ENCODE results near the gene PIGK.
"Not testable (repeated sequence)": the region's sequence is repeated elsewhere in the genome, so short reads cannot be mapped to it uniquely, and the experiment has no call there.

Gene PIGK

DNA sequence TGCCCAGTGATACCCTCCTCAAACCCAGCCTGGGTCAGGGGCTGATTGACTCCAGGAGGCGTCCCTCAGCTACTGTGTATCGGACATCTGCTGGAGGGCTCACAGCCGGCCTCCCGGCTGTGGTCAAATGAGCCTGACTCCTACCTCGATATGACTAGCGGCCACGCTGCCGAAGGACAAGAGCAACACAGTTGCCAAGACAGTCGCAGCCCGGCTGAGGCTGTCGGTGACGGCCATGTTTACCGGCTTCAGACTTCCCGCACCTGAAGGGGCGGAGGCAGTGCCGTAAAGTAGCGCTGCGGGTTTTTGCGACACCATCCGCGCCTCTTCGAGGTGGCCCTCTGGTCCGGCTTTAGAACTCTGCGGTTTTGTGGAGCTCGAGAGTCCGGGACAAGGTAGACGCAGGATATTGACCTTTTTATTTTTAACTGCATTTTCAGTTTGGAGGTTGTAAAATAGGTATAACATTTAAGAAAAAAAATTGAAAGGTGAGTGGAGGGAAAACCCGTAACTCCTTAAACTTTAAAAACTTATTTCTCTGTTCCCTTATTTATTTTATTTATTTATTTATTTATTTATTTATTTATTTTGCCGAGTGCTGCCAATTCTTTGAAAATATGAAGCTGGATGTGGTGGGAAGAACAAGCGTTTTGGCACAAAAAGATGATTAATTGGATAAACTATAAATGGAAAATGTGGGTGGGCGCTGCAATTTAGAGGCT is at the start of gene PIGK:
Gene PIGK, minus strand, starts transcription at position 265 of the 722 bp plus-strand sequence. Its CDS starts 28 bp downstream, at position 237.
- DNase-seq (ENCODE audit: low spot score), result peak; percentile 88

DNA sequence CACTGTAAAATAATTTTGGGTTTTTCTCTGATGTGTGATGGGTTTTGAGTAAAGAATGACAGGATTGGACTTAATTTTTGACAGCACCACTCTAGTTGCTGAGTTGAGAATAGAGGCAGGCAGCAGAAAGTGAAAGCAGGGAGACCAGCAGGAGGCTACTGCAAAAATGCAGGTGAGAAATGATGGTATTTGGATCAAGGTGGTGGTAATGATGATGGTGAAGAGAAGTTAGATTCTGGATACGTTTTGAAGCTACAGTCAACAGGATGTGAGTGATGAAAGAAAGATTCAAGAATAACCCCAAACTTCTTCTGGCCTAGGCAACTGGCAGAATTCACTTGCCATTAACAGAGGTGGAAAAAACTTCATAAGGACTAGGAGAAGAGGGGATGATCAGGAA is 47.8 kb upstream of the PIGK start:
- DNase-seq (ENCODE audit: low spot score), result no peak

DNA sequence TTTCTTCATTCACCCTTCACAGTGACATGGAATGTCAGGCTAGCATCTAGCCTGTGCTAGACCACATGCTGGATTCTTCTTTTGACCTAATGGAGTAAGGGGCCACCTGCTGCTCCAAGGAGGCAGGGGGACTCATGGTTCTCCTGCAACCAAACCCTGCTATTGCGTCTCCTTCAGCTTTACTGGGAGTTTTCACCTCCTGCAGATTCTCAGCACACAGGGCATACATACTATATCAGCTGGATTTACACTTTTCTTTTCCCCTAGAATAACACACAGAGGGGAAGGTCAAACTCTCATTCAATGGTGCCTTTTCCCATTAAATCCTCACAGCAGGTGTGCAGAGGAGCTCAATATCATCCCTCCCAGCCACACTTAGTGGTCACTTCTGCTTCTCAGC is 46.0 kb upstream of the PIGK start:
- DNase-seq (ENCODE audit: low spot score), result no peak

DNA sequence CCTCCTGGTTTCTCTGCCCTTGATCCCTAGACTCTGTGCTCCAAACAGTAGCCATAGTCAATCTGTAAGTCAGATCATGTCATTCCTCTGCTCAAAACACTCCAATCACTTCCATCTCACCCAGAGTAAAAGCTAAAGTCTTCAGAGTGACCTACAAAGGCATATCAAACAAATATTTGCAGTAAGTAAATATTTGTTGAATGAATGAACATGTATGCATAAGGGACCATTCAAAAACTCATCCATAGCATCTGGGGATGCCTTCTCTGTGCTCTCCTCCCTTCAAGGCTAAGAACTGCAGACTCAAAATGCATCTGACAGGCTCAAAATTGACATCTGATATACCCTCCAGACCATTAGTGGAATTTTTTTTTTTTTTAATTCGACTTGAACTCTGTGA is 44.5 kb upstream of the PIGK start:
- DNase-seq (ENCODE audit: low spot score), result no peak

DNA sequence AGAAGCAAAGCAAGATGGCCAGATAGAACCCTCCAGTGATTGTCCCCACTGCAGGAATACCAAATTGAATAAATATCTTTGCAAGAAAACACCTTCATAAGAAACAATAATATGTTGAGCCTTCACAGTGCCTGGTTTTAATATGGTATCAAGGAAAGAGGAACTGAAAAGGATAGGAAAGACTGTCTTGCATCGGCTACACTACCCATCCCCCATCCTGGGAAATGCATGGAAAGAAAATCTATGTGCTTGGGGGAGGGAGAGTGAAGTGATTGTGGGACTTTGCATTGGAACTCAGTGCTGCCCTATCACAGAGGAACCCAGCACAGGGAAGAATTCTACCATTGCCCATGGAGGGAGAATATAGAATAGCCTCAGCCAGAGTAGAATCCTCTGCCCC is 34.0 kb upstream of the PIGK start:
- no peak for DNase-seq (ENCODE audit: low spot score)

DNA sequence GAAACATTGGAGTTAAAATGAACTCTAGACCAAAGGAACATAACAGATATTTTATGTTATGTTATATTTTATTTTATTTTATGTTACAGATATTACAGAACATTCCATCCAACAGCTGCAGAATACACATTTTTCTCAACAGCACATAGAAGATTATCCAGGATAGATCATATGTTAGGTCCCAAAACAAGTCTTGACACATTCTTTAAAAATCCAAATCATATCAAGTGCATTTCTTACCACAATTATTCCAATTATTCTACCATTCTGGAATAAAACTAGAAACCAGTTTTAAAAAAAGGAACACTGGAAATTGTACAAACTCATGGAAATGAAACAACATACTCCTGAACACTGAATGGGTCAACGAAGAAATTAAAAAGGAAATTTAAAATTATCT is 30.9 kb upstream of the PIGK start:
- DNase-seq (ENCODE audit: low spot score), result no peak

DNA sequence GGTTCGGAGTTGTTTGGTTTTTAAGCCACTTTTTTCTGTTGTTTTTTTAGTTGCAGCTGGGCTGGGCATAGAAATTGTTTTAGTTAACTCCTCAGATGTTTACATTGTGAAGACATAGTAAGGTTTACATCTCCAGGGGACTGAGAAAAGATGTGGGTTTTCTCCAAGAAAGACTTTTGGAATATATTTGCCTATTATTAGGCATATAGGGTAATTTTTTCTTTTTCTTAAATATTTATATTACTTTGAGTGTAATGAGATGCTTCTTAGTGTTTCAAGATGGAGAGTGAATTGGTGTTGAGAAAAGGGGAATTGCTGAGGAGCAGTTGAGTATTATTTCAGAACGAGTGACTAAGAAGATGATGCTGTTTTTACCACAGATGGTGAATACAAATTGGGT is 26.6 kb upstream of the PIGK start:
- no peak for DNase-seq (ENCODE audit: low spot score)

DNA sequence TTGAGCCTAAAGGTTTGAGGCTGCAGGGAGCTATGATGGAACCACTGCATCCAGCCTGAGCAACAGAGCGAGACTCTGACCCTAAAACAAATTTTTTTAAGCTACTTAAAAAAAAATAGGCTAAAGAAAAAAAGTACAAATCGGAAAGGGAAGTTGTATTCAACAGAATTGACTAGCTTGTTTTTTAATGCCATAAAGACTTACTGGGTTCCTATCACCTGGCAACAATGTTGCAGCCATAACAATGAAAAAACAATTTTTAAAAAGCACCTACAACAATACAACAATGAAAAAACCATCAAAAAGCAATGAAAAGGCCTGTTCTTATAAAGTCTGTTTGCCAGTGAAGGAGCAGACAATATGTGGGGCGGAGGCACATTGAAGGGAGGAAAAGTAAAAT is 20.1 kb upstream of the PIGK start:
- no peak for DNase-seq (ENCODE audit: low spot score)

DNA sequence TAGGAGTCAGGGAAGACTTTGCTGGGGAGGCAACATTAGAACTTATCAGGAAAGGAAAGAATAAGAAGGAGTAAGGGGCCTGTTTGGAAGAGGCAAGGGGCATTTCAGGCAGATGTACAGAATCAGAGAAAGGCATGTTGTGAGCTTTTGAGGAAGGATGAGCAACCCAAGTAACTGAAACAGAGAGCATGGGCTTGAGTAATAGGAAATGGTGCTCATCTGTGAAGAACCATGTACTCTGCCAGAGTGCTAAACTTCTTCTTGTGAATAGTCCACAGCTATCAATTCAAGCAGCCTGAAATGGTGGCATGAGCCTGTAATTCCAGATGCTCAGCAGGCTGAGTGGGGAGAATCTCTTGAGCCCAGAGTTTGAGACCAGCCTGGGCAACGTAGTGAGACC is 19.2 kb upstream of the PIGK start:
- no peak for DNase-seq (ENCODE audit: low spot score)

DNA sequence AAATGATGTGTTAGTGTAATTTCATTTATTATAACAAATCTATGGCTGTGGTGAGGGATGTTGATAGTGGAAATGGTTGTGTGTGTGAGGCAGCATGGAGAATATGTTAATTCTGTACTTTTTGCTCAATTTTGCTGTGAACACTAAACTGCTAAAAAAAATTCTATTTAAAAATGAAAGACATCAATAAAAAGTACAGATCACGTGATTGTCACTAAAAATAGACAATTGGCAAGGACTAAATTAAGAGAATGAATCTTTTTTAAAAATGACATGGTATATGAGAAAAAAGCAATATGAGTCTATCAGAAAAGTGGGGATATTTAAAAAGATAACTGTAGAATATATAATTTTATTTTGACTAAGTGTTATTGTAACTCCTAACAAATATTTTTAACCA is 15.7 kb upstream of the PIGK start:
- DNase-seq (ENCODE audit: low spot score), result no peak

DNA sequence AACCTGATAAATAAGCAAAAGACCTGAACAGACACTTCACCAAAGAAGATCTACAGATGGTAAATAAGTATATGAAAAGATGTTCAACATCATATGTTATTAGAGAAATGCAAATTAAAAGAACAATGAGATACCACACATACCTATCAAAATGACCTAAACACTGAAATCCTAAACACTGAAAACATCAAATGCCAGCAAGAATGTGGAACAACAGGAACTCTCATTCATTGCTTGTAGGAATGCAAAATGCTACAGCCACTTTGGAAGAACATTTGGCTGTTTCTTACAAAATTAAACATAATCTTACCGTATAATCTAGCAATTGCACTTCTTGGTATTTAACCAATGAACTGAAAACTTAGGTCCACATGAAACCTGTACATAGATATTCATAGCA is 14.9 kb upstream of the PIGK start:
- DNase-seq (ENCODE audit: low spot score), result no peak

DNA sequence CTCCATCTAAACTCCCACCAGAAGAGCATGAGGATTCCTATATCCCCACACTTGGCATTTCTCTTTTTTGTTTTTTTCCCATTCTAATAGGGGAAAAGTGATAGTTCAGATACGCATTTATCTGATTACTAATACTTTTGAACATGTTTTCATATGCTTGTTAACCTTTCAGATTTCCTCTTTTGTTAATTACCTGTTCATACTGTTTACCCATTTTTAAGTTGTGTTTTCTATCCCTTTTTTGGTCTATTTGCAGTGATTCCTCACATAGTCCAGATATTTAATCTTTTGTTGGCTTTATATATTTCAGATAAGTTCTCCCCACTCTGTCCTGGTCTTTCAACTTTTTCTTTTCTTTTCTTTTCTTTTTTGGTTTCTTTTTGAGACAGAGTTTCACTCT is 13.6 kb upstream of the PIGK start:
- no peak for DNase-seq (ENCODE audit: low spot score)

DNA sequence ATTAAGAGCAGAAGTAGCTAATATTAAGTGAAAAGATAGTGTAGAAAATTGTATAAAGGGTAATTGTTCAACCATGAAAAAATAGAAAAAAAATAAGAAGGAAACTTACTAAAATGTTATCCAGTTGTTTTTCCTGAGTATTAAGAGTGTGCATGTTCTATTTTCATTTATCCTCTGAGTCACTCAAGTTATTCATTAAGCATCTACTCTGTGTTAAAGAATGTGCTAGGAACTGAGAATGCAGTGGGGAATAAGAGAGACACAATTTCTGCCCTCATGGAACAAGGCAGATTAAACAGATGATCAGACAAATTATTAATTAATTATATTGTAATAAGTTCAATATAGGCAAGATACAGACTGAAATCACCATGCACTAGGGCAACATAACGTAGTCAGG is 10.8 kb upstream of the PIGK start:
- no peak for DNase-seq (ENCODE audit: low spot score)

DNA sequence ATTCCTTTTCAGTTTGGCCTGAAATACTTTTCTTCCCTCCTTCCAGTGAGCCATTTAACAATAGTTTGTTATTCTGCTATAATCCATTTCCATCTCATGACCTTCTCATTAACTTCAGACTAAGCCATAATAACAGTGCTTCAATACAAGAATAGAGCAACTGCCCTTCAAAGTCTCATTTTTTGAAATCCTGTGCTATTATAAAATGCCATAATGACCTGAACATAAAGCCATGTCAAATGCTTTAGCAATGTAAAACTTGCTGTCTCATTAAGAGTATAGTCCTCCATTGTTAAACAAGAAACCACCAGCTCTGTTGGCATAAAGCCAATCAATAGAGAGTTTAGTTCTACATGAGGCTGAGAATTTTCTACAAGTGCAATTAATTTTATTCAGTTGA is 9.6 kb upstream of the PIGK start:
- no peak for DNase-seq (ENCODE audit: low spot score)

DNA sequence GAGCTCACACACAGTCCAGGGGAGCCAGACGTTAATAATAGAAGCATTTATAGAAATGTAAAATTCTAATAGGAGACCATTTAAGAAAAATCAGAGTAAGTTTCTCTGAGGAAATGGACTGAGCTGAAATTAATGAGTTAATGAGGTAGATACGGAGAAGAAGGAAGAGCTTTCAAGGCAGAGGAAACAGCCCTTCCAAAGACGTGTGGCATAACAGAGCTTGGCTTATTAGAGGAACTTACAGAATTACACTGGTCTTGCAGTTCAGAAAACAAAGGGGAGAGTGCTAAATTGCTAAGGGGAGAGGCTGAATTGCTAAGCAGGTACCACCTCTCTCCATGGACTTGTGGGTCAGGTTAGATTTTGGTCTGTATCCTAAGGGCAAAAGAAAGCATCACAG is 8.2 kb upstream of the PIGK start:
- DNase-seq (ENCODE audit: low spot score), result no peak

DNA sequence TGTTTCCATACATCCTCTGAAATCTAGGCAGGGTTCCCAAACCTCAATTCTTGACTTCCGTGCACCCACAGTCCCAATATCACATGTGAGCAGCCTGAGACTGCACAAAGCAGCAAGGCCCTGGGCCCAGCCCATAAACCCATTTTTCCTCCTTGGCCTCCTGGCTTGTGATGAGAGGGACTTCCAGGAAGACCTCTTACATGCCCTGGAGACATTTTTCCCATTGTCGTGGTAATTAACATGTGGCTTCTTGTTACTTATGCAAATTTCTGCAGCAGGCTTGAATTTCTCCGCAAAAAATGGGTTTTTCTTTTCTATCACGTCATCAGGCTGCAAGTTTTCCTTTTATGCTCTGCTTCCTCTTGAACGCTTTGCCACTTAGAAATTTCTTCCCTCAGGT is 3.3 kb upstream of the PIGK start:
- no peak for DNase-seq (ENCODE audit: low spot score)

DNA sequence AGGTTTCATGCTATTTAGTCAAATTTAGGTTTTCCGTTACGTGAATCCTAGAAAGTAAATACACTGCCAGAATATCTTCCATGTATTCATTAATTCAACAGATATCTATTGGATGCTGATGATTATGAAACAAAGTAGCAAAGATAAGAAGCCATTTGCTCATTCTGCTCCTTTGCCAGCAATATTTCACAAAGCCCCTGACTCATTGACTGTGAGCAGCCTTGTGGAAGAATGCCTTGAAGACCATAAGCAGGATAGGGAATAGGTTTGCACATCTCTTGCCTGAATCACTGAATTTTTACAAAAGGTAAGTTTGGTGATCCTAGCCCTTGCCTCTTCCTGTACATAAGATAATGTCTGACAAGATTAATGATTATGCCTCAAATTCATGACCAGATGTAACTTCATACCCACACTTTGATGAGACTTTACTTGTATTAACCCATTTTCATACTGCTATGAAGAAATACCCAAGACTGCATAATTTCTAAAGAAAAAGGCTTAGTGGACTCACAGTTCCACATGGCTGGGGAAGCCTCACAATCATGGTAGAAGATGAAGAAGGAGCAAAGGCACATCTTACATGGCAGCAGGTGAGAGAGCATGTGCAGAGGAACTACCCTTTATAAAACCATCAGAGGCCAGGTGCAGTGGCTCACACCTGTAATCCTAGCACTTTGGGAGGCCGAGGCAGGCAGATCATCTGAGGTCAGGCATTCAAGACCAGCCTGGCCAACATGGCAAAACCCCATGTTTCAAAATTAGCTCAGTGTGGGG is 1.6 kb upstream of the PIGK start:
- DNase-seq (ENCODE audit: low spot score), result no peak

DNA sequence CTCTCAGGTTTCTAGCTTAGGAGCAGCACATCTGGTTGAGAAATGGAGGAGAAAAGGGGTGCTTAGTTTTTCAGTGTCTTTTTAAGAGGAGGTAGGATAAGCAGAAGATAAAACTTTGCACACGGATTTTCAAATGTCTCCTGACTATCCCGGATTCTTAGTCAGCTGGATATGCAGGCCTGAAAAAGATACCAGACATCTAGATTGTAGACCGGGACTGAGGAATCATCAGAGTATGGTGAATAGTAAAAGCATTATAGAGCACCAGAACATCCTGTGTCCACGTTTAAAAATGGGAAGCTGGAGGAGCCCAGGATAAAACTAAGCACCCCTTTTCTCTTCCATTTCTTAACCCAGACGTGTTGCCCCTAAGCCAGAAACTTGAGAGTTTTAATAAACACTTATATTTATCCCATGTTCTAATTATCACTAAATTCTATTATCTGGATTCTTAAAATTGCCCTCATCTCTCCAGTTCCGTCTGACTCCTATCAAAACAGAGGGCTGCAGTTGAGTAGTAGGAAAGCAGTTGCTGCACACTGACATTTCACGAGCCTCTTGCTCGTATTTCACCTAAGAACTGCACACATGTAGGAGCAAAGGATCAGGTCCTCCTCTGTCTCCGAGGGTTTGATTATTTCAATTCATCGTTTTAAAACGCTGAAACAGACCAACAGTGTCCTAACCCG is 609 bp downstream of the PIGK start:
- no peak for DNase-seq (ENCODE audit: low spot score)

DNA sequence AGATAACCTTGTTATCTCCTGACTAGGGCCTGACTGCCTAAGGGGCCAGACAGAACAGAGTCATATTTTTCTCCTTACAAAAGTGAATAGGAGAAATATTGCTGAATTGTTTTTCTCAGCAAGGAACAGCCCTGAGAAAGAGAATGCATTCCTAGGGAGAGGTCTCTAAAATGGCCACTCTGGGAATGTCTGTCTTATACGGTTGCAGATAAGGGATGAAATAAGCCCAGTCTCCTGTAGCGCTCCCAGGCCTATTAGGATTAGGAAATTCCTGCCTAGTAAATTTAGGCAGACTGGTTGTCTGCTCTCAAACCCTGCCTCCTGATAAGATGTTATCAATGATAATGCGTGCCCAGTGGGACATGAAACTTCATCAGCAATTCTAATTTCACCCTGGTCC is 15.2 kb downstream of the PIGK start:
- not testable (repeated sequence) for DNase-seq (ENCODE audit: low spot score)

DNA sequence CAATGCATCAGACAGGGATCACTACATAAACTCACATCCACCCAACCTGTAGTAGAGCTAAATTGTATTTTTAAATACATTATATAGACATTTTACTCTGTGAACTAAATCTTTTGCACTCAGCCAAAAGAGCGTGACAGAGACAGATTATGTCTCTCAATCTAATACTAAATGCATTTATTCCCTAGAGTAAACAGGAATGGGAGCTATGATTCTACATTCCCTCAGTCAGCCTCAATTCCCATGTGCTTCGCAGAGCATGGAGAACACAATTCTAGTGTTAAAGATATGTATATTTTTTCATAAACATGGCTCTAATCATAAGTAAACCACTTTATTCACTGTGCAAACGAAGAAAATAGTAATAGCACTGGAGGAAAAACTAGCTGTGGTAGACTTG is 16.5 kb downstream of the PIGK start:
- no peak for DNase-seq (ENCODE audit: low spot score)

DNA sequence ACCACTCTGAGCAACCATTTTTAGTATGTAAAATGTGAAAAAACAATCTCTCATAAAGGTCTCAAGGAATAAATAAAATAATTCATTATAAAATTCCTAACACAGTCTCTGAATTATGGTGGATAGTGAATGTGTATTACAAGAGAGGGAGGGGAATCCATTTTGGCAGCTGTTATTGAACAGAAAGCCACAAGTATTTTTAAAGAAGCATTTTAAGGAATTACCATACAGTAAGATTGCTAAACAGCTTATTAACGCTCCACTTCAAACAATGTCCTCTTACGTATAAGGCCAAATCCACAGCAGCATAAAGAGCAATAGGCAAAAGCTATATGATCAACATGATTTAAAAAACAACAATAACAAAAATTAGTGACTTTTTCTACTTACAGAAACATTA is 18.4 kb downstream of the PIGK start:
- no peak for DNase-seq (ENCODE audit: low spot score)

DNA sequence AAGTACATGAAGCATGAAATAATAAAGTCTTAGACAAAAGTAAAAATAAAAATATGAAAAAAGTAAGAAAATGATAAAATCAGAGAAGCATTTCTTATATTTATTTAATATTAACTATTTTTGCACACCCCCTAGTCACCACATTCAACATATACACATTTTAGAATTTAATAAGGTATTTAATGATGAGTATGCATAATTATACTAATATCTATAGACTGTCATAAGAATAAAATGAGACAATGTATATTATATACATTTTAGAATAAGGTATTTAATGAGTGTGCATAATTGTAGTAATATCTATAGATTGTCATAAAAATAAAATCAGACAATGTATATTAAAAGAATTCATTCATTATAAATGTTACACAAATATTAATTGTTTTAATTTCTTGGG is 18.9 kb downstream of the PIGK start:
- no peak for DNase-seq (ENCODE audit: low spot score)

DNA sequence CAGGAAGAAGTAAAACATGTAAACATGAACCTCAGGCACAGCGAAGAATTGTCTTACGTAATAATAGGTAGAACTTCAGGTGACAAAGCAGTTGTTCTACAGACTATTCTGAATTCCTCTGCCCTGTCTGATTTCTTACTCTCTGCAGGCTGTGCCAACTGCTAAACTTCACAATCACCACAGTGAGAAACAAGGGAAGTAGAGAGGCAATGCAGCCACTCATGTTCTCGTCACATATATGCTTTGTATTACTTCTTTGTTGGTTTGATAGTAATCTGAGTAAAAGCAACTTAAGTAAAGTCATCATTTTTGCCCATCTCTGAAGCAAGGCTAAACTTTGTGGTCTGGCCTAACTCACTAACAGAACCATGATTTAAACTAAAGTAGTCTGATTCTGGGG is 21.9 kb downstream of the PIGK start:
- no peak for DNase-seq (ENCODE audit: low spot score)
